GM10266 (cell line): ENCODE measurements around the gene CLN3.

Experiments used
- DNase-seq: peaks from one replicate; pipeline ENCODE4 v3.0.0; 2012; ENCODE audit errors: extremely low spot score
- CTCF ChIP-seq: IDR thresholded peaks from 2 replicates; pipeline ENCODE4 v1.5.1; 2012; ENCODE audit warnings: mild to moderate bottlenecking, low read depth; ENCODE audit not compliant: control insufficient read depth, insufficient read depth; ENCODE audit errors: missing control alignments

Gene CLN3

DNA sequence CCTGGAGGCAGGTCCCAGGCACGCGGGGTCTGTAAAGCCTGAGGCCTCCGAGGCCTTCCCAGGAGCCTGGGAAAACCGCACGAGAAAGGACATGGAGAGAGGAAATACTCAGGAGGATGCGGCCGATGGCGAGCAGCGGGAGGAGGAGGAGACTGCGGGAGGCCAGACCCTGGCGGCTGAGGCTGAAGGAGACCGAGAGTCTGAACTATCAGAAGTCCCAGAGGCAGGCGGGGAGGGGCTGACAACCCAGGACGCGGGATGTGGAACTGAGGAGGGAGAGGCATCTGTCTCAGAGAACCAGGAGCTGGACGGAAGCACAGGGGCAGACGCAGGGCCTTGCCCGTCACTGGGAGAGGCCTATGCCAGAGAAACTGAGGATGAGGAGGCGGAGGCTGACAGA is 5.0 kb upstream of the CLN3 start:
- no peak for TF ChIP-seq CTCF
- no peak for DNase-seq

- DNase-seq = no peak
- TF ChIP-seq CTCF = no peak
Measured at GRCh38 chr16:28495795-28496749, 4.2 kb upstream of the CLN3 start.

DNA sequence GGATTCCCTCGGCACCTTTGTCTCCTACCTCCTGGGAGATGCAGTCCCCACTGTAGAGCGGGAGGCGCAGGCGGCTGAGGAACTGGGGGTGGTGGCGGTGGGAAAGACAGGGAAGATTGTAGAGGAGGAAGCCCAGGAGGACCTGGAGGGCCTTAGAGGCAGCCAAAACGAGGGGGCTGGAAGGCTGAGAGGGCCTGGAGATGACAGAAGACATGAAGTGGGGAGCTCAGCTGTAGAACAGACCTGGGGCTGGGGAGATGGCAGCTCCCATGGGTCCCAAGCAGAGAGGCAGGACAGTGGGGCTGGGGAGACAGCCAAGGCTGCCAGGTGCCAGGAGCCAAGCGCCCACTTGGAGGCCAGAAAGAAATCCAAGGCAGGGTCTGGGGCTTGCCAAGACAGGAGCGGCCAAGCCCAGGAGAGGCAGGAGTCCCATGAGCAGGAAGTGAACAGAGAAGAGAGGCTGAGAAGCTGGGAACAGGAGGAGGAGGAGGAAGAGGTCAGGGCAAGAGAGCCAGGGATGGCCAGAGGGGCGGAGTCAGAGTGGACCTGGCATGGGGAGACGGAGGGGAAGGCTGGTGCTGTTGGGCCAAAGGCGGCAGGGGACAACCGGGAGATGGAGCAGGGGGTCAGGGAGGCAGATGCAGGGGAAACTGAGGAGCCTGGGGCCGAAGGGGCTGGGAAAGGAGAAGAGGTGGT is 3.4 kb upstream of the CLN3 start:
- TF ChIP-seq CTCF = no peak
- no peak for DNase-seq

GRCh38 chr16:28494121-28494851 is 2.4 kb upstream of the CLN3 start, which contains the start of gene APOBR:
Gene APOBR, plus strand, starts transcription at chr16:28494643. Its CDS starts 39 bp downstream, at chr16:28494682.
- DNase-seq = peak; percentile 84
- TF ChIP-seq CTCF = no peak

DNA sequence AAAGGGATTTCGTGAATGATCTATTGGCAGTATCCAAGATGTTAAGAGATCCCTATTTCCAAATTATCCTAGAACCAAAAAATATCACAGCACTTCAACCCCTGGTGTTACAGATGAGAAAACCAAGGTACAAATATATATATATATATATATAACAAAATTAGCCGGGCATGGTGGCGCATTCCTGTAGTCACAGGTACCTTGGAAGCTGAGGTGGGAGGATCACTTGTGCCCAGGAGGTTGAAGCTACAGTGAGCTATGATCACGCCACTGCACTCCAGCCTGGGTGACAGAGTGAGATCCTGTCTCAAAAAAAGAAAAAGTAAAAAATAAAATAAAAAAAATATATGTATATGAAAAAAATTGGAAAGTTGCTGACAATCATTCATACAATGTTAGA is 637 bp upstream of the CLN3 start:
- no peak for TF ChIP-seq CTCF
- no peak for DNase-seq

DNA sequence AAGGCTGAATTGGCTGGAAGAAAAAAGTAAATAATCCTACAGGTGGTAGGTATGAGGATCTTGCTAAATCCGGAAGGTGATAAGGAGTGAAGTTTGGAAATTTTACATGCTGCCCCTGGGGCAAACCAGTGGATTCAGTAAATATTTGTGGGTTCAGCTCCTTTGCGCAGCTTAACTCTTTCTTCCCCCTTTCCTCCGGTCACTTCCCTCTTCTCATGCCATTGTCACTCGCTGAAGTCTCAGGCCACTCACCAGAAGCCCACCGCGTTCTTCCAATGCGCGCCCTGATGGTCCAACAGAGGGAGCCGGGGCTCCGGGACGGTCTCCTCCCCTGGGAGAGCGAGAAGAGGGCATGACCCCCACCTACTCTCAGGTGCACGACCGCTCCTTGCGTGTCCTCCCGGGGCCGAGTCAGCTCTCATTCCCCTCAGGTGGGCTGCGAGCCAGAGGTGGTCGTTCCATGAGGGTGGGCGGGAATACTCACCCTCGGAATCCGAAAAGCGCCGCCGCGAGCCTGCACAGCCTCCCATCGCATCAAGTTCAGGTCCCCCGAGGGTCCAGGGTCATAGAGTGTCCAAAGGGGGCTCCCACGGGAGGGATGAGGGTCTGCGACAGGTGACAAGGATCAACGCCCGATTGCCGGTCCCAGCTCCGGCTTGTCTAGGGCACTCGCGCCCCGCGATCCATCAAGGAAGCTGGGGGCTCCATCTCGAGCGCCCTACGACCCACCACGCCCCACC is 474 bp downstream of the CLN3 start:
- TF ChIP-seq CTCF = peak; percentile 27
- no peak for DNase-seq
